Kidney epithelial cell (primary cell): ENCODE data around the gene TEX29. TPM values are rescaled to one million over a fixed set of nuclear protein-coding genes. Genes with fewer than 3 reads are reported as not detected.

Experiments used
- DNase-seq: peaks from one replicate; pipeline ENCODE4 v3.0.0-alpha.2; 2010; ENCODE audit warnings: low read depth
- H3K27me3 ChIP-seq: 2 replicates; pipeline ENCODE4 v1.6.0; 2011; ENCODE audit warnings: low read length; ENCODE audit not compliant: control insufficient read depth, insufficient read depth
- H3K36me3 ChIP-seq: 2 replicates; pipeline ENCODE4 v1.5.1; 2011; ENCODE audit warnings: low read length; ENCODE audit not compliant: control insufficient read depth, insufficient read depth
- H3K4me3 ChIP-seq: 2 replicates; pipeline ENCODE4 v1.5.1; 2011; ENCODE audit warnings: low read depth, mild to moderate bottlenecking, control low read depth, low read length
- total RNA-seq: library from RNA; depleted of rRNA; stranded (reverse); fragments of >200 nt; gene quantifications from 2 replicates; pipeline ENCODE4 v1.2.3, GENCODE V29; 2015
- TF ChIP-seq, protein P1 (sequence below): IDR thresholded peaks from 2 replicates; pipeline ENCODE4 v1.5.1; 2011; ENCODE audit warnings: mild to moderate bottlenecking, moderate library complexity, low read length, control low read depth, inconsistent platforms; ENCODE audit not compliant: insufficient read depth, poor library complexity, severe bottlenecking

Gene TEX29
- total RNA-seq, 1 donor from 2014 or later: not detected

DNA sequence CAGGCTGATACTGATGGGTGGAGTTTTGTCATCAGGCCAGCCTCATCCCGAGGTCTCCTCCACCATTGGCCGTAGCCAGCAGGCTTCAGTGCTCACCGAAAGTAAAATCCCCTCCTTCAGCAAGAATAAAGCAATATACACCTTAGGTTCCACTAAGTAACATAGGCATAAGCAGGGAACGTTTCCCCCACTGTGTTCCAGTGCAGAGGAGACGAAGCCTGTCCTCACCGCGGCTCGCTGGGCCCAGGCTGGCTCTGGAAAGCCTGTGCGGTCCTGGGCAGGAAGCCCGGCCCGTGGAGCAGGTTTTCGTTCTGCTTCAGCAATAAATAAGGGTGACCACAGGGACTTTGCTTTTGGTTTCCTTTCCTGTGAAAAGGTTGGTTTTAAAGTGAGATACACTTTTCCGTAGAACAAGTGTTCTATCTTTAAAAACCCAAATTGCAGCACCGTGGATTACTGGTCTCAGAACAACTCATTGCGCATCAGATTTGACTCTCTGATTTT lies 16.3 kb upstream of the TEX29 start:
- Histone ChIP-seq H3K36me3 (no peaks in the 10 kb centered on the region), H3K27me3 (no peaks in the 10 kb centered on the region), H3K4me3 (no peak overlapping the region)
- TF ChIP-seq, protein P1, sequence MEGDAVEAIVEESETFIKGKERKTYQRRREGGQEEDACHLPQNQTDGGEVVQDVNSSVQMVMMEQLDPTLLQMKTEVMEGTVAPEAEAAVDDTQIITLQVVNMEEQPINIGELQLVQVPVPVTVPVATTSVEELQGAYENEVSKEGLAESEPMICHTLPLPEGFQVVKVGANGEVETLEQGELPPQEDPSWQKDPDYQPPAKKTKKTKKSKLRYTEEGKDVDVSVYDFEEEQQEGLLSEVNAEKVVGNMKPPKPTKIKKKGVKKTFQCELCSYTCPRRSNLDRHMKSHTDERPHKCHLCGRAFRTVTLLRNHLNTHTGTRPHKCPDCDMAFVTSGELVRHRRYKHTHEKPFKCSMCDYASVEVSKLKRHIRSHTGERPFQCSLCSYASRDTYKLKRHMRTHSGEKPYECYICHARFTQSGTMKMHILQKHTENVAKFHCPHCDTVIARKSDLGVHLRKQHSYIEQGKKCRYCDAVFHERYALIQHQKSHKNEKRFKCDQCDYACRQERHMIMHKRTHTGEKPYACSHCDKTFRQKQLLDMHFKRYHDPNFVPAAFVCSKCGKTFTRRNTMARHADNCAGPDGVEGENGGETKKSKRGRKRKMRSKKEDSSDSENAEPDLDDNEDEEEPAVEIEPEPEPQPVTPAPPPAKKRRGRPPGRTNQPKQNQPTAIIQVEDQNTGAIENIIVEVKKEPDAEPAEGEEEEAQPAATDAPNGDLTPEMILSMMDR: no peak
- DNase-seq: no peak

- TF ChIP-seq, protein P1: no peak
- no peak for DNase-seq
- no peaks in the 10 kb centered on the region for H3K27me3 ChIP-seq
- no peak overlapping the region for H3K4me3 ChIP-seq
- H3K36me3 ChIP-seq: no peaks in the 10 kb centered on the region
Measured at GRCh38 chr13:111304603-111305289, 15.7 kb upstream of the TEX29 start.

- TF ChIP-seq, protein P1: no peak
- no peak for DNase-seq
- H3K36me3 ChIP-seq: no peaks in the 10 kb centered on the region
- no peak overlapping the region for H3K4me3 ChIP-seq
- H3K27me3 ChIP-seq: no peaks in the 10 kb centered on the region
Measured at GRCh38 chr13:111312944-111313590, 7.4 kb upstream of the TEX29 start.

- no peak for DNase-seq
- H3K36me3 ChIP-seq: no peaks in the 10 kb centered on the region
- no peaks in the 10 kb centered on the region for H3K27me3 ChIP-seq
- TF ChIP-seq, protein P1: no peak
- no peak overlapping the region for H3K4me3 ChIP-seq
Measured at GRCh38 chr13:111313911-111314425, 6.5 kb upstream of the TEX29 start.

DNA sequence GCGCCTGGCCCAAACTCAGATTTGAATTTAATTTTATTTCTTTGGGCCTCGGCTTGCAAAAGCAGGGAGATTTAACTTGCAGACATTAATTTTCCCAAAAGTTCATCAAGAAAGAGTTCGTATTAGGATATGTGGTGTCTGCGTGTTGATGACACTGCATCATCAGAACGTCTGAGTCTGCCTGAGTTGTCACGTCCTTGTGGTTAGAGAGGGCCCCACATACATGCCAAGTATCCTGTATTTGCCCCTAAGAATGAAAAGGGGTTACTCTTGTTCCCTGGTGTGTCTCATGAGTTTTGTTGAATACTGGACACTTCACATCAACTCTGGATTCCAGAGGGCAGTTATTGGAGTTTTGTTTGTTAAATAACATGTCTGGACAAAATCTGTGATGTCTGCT lies 5.6 kb upstream of the TEX29 start:
- no peak for DNase-seq
- Histone ChIP-seq H3K36me3 (no peaks in the 10 kb centered on the region), H3K4me3 (no peak overlapping the region), H3K27me3 (no peaks in the 10 kb centered on the region)
- TF ChIP-seq, protein P1: no peak
